GM19238 (cell line): ENCODE results near the gene ITGA2.

ENCODE experiments used
- DNase-seq: peaks from one replicate; pipeline ENCODE4 v3.0.0; 2011; ENCODE audit warnings: low spot score; ENCODE audit not compliant: insufficient read length

The ITGA2 gene

GRCh38 chr5:53055365-53055764, 66.2 kb downstream of the ITGA2 start:
- no peak for DNase-seq

- no peak for DNase-seq
These were observed 70.1 kb downstream of the ITGA2 start for GRCh38 chr5:53059281-53059680.

- no peak for DNase-seq
These were observed 74.0 kb downstream of the ITGA2 start for GRCh38 chr5:53063176-53063575.

- no peak for DNase-seq
These were observed 74.6 kb downstream of the ITGA2 start for GRCh38 chr5:53063791-53064190.

- DNase-seq = no peak
These were observed 76.9 kb downstream of the ITGA2 start for GRCh38 chr5:53066088-53066487.

- DNase-seq = no peak
These were observed 78.5 kb downstream of the ITGA2 start for GRCh38 chr5:53067641-53068040.

- DNase-seq = no peak
These were observed 79.2 kb downstream of the ITGA2 start for GRCh38 chr5:53068291-53068836.

GRCh38 chr5:53069626-53070025, 80.5 kb downstream of the ITGA2 start:
- no peak for DNase-seq

GRCh38 chr5:53071298-53071697, 82.1 kb downstream of the ITGA2 start:
- DNase-seq = no peak

- DNase-seq = no peak
These were observed 82.6 kb downstream of the ITGA2 start for GRCh38 chr5:53071738-53072137.

GRCh38 chr5:53073348-53073747, 84.2 kb downstream of the ITGA2 start:
- DNase-seq = no peak

GRCh38 chr5:53076014-53076583, 86.9 kb downstream of the ITGA2 start:
- DNase-seq = no peak

GRCh38 chr5:53080271-53080670, 91.1 kb downstream of the ITGA2 start:
- DNase-seq = no peak

GRCh38 chr5:53083927-53084326, 94.8 kb downstream of the ITGA2 start:
- DNase-seq = no peak

- no peak for DNase-seq
These were observed 95.5 kb downstream of the ITGA2 start for GRCh38 chr5:53084546-53085255.

GRCh38 chr5:53087171-53087570, 98.0 kb downstream of the ITGA2 start:
- DNase-seq = no peak

GRCh38 chr5:53087621-53088121, 98.5 kb downstream of the ITGA2 start:
- no peak for DNase-seq

GRCh38 chr5:53089481-53089991, 100.4 kb downstream of the ITGA2 start:
- no peak for DNase-seq

GRCh38 chr5:53090229-53090628, 101.1 kb downstream of the ITGA2 start:
- DNase-seq = no peak

GRCh38 chr5:53091289-53091688, 102.1 kb downstream of the ITGA2 start:
- no peak for DNase-seq

- no peak for DNase-seq
These were observed 103.1 kb downstream of the ITGA2 start for GRCh38 chr5:53092242-53092641.

- DNase-seq = no peak
These were observed 106.1 kb downstream of the ITGA2 start for GRCh38 chr5:53095217-53095616.
